GM12878 (cell line): ENCODE data around the gene KDM4F. TPM values are rescaled to one million over a fixed set of nuclear protein-coding genes. Genes with fewer than 3 reads are reported as not detected.

Source experiments
- ATAC-seq: fragments of 200-7000 bp; cut with Tn5 transposase; 3 replicates; pipeline ENCODE4 v1.9.1; 2020; ENCODE audit warnings: mild to moderate bottlenecking, moderate library complexity
- BruUV-seq: library from RNA; stranded (reverse); fragments of 400-500 nt; replicated peaks from 2 replicates; lab custom pipeline; 2021; lab: Mats Ljungman, UMichigan
- CTCF ChIA-PET: fragments of 300-600 bp; sonication (Branson Sonifier 250); formaldehyde crosslinking; extraction: SDS; loops from one replicate; lab custom pipeline; 2021; ENCODE audit warnings: inconsistent platforms; lab: Yijun Ruan, JAX
- POLR2A ChIA-PET: fragments of 350-600 bp; formaldehyde crosslinking; extraction: SDS; loops from one replicate; lab custom pipeline; 2021; ENCODE audit warnings: inconsistent platforms; lab: Charles Lee
- RAD21 ChIA-PET: fragments of 300-600 bp; sonication (Branson Sonifier 250); formaldehyde crosslinking; loops from one replicate; lab custom pipeline; 2023; ENCODE audit warnings: antibody characterized with exemption; ENCODE audit not compliant: unreplicated experiment; lab: Charles Lee
- SMC1A ChIA-PET: fragments of 300-600 bp; sonication (Branson Sonifier 250); formaldehyde crosslinking; loops from one replicate; lab custom pipeline; 2023; ENCODE audit not compliant: unreplicated experiment, uncharacterized antibody; lab: Charles Lee
- DNase-seq: peaks from one replicate; pipeline ENCODE4 v3.0.0-alpha.2; 2011; ENCODE audit warnings: low read depth, low spot score
- FAIRE-seq: peaks from 3 replicates; lab custom pipeline; 2011; peaks lifted over from hg19 to GRCh38; lab: Jason Lieb, UNC
- H2AFZ ChIP-seq: 2 replicates; pipeline ENCODE4 v1.6.0; 2011; ENCODE audit warnings: low read depth, low read length, control low read depth; ENCODE audit not compliant: control insufficient read depth
- H3K27ac ChIP-seq: 2 replicates; pipeline ENCODE4 v1.5.1; 2011; ENCODE audit warnings: control low read depth; ENCODE audit not compliant: control insufficient read depth, insufficient read depth
- H3K27me3 ChIP-seq, 2 experiments: replicated peaks in 1 of 2; 2 replicates each; pipeline versions ENCODE4 v1.6.0 to v1.6.1; 2011; ENCODE audit warnings: low read length in 1 of 2; ENCODE audit not compliant: control insufficient read depth in 2 of 2, insufficient read depth in 2 of 2
- H3K36me3 ChIP-seq, 2 experiments: 2 replicates each; pipeline ENCODE4 v1.5.1; 2011; ENCODE audit warnings: low read length in 1 of 2; ENCODE audit not compliant: control insufficient read depth in 2 of 2, insufficient read depth in 2 of 2
- H3K4me1 ChIP-seq: 2 replicates; pipeline ENCODE4 v1.6.1; 2011; ENCODE audit warnings: mild to moderate bottlenecking, low read length, moderate library complexity, mixed read lengths; ENCODE audit not compliant: control insufficient read depth, insufficient read depth
- H3K4me2 ChIP-seq: 2 replicates; pipeline ENCODE4 v1.6.0; 2011; ENCODE audit warnings: control low read depth; ENCODE audit not compliant: control insufficient read depth, insufficient read depth
- H3K4me3 ChIP-seq: fragments of 200-600 bp; sonication (generic); 2 replicates; pipeline ENCODE4 v1.5.1; 2016
- H3K79me2 ChIP-seq: 2 replicates; pipeline ENCODE4 v1.6.0; 2011; ENCODE audit warnings: low read length; ENCODE audit not compliant: control insufficient read depth, insufficient read depth
- H3K9ac ChIP-seq: 2 replicates; pipeline ENCODE4 v1.8.0; 2011; ENCODE audit warnings: low read length, control low read depth, mixed read lengths; ENCODE audit not compliant: control insufficient read depth, insufficient read depth
- H3K9me3 ChIP-seq: replicated peaks from 3 replicates; pipeline ENCODE4 v1.5.1; 2011; ENCODE audit warnings: mild to moderate bottlenecking, low read length; ENCODE audit not compliant: control insufficient read depth, insufficient read depth
- H4K20me1 ChIP-seq: 2 replicates; pipeline ENCODE4 v1.6.0; 2011; ENCODE audit not compliant: control insufficient read depth, insufficient read depth
- ETV6 ChIP-seq, 2 experiments: fragments of 450-650 bp in 1 of 2; IDR thresholded peaks in 1 of 2; conservative IDR thresholded peaks in 1 of 2; 2 replicates each; pipeline ENCODE4 v1.6.1; 2014; ENCODE audit warnings: antibody characterized with exemption in 1 of 2, borderline replicate concordance in 1 of 2, low read depth in 1 of 2, mild to moderate bottlenecking in 1 of 2, moderate library complexity in 1 of 2
- FOXM1 ChIP-seq: IDR thresholded peaks from 2 replicates; pipeline ENCODE4 v1.6.1; 2012; ENCODE audit warnings: low read depth, mild to moderate bottlenecking, inconsistent platforms, low read length, moderate library complexity
- IKZF2 ChIP-seq, 2 experiments: fragments of 450-650 bp; IDR thresholded peaks; 2 replicates each; pipeline ENCODE4 v1.6.1; 2017; ENCODE audit warnings: mild to moderate bottlenecking in 2 of 2, moderate library complexity in 2 of 2
- KAT2A ChIP-seq: conservative IDR thresholded peaks from 2 replicates; pipeline ENCODE4 v1.6.1; 2011; ENCODE audit warnings: low read depth, low read length; ENCODE audit not compliant: control insufficient read depth
- MTA2 ChIP-seq: fragments of 450-650 bp; IDR thresholded peaks from 2 replicates; pipeline ENCODE4 v1.6.1; 2016; ENCODE audit warnings: low read depth, mild to moderate bottlenecking, moderate library complexity
- MYB ChIP-seq: fragments of 150-350 bp; IDR thresholded peaks from 2 replicates; pipeline ENCODE4 v1.6.1; 2014; ENCODE audit warnings: mild to moderate bottlenecking, low read depth, low read length, borderline replicate concordance
- NFXL1 ChIP-seq: fragments of 450-650 bp; IDR thresholded peaks from 2 replicates; pipeline ENCODE4 v1.6.1; 2017; ENCODE audit warnings: antibody characterized with exemption, mild to moderate bottlenecking, borderline replicate concordance
- RBBP5 ChIP-seq: fragments of 200-600 bp; sonication (generic); conservative IDR thresholded peaks from 2 replicates; pipeline ENCODE4 v1.6.1; 2016
- SREBF2 ChIP-seq: IDR thresholded peaks from 2 replicates; pipeline ENCODE4 v1.6.1; 2012; ENCODE audit warnings: mild to moderate bottlenecking, low read length
- STAT3 ChIP-seq: IDR thresholded peaks from 2 replicates; pipeline ENCODE4 v1.6.1; 2011; ENCODE audit warnings: low read depth, low read length, improper control_type of control experiment
- TBL1XR1 ChIP-seq: IDR thresholded peaks from 2 replicates; pipeline ENCODE4 v1.6.1; 2012; ENCODE audit warnings: low read depth, low read length, improper control_type of control experiment
- ZSCAN29 ChIP-seq: fragments of 450-650 bp; IDR thresholded peaks from 2 replicates; pipeline ENCODE4 v1.6.1; 2017; ENCODE audit warnings: mild to moderate bottlenecking, moderate library complexity
- WGBS: methylation state at CpG from one replicate; pipeline ENCODE4 v1.1.6; 2016; ENCODE audit warnings: low lambda C conversion rate; ENCODE audit not compliant: insufficient replicate concordance, insufficient coverage; ENCODE audit errors: missing lambda C conversion rate; 5-methylcytosine and 5-hydroxymethylcytosine counted together
- in situ Hi-C: fragments of 300-500 bp; cut with MboI; formaldehyde crosslinking; loops from 9 replicates; pipeline ENCODE4 v1.14.3; 2018; ENCODE audit warnings: mixed read lengths
- intact Hi-C: fragments of 100-400 bp; cut with micrococcal nuclease; formaldehyde crosslinking; loops from one replicate; pipeline ENCODE4 v1.14.2; 2022; ENCODE audit not compliant: unreplicated experiment
- polyA plus RNA-seq, 11 experiments: library from polyadenylated mRNA; depleted of rRNA in 4 of 11; unstranded in 6 of 11; stranded (reverse) in 5 of 11; fragments of >200 nt; fragmentation: Nextera tagmentation in 4 of 11; fragmentation: Illumina TruSeq in 1 of 11; extraction: Ambion mirVana in 4 of 11; extraction: Trizol in 1 of 11; gene quantifications; 1 replicate in 1 of 11; 2 replicates in 10 of 11; pipeline versions ENCODE4 v1.2.1 to v1.2.3, GENCODE V29; 2011 to 2016; ENCODE audit warnings: inconsistent platforms in 2 of 11, missing spikeins in 2 of 11, low read depth in 1 of 11
- total RNA-seq, 4 experiments: library from RNA; depleted of rRNA in 3 of 4; stranded (reverse); fragments of >200 nt in 3 of 4; fragmentation: Illumina TruSeq in 1 of 4; extraction: Trizol in 1 of 4; gene quantifications; 2 replicates each; pipeline versions ENCODE4 v1.2.1 to v1.2.3, GENCODE V29; 2013 to 2021
- TF ChIP-seq, protein P1 (sequence below): fragments of 450-650 bp; IDR thresholded peaks from 2 replicates; pipeline ENCODE4 v1.6.1; 2016; ENCODE audit warnings: mild to moderate bottlenecking, moderate library complexity, borderline replicate concordance
- TF ChIP-seq, protein P2 (sequence below): fragments of 150-350 bp; IDR thresholded peaks from 2 replicates; pipeline ENCODE4 v1.6.1; 2014; ENCODE audit warnings: mild to moderate bottlenecking, low read depth, low read length
- TF ChIP-seq, protein P3 (sequence below): IDR thresholded peaks from 2 replicates; pipeline ENCODE4 v1.6.1; 2012; ENCODE audit warnings: low read depth, low read length, improper control_type of control experiment

KDM4F gene
- total and polyA plus RNA-seq, 10 of the 15 experiments (the other 5 are each of a cell fraction or from before 2014, with no cell fraction given) = not detected

DNA sequence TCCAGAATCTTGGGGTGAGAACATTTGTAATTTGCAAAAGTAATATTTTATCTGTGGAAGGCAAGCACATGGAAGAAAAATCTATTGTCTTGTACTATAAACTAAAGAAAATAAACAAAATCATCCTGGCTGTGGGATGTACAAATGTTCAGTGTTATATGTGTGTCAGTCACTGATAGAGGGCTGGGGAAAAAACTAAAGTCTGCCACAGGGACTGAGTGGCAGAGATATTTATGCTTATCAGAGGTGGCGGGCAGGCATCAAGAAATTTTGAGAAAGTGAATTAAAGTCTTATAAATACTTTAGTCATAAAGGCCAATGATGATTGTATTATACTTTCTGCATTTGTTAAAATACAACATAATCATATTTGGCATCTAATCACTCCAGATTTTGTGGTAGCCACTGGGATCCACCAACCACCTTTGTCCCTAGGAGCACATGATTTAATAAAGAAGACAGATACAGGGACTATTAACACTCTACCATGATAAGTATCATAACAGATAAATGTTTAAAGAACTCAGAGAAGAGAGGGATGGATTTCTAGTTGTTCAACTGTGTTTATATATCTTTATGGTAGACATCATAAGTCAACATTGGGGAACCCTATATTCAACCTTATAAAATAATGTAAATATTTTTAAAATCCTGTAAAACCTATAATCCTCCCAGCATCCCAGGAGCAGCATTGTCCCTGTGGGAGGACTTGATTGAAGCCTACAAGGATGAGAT is 37.8 kb downstream of the KDM4F start:
- no TSS peak for BruUV-seq
- no peak overlapping the region for H2AFZ ChIP-seq
- no peaks in the 10 kb centered on the region for H3K27me3 ChIP-seq
- intact Hi-C loops (no loop called here), in situ Hi-C loops (no loop called here)
- peaks cover 5% of the 10 kb centered on the region; the same call in 1 of the 2 replicates for H3K4me1 ChIP-seq
- WGBS = 100% methylated on average over 1 of the region's 1 CpG
- ChIA-PET RAD21 (interaction anchor here (3.7 to 12.5 kb wide), 2 partner anchors 15 to 18 kb away, joined by 22 to 244 read pairs; partner anchors contain the start of gene SRSF8), POLR2A (interaction anchor here (0.9 to 8.0 kb wide), 3 partner anchors 10 to 16 kb away, joined by 3 to 139 read pairs (median 7); partner anchors contain the start of gene SRSF8), CTCF (interaction anchor here (1.1 to 13.7 kb wide), 3 partner anchors 10 to 17 kb away, joined by 6 to 296 read pairs (median 64); partner anchors contain the start of gene SRSF8), SMC1A (interaction anchor here (2.2 to 17.5 kb wide), 3 partner anchors 8 to 18 kb away, joined by 6 to 315 read pairs (median 85); partner anchors contain the start of gene SRSF8)
- no peaks in the 10 kb centered on the region for H3K36me3 ChIP-seq
- peaks cover 5% of the 10 kb centered on the region for H3K79me2 ChIP-seq
- no peaks in the 10 kb centered on the region for H4K20me1 ChIP-seq
- no peak overlapping the region for H3K27ac ChIP-seq
- no peak overlapping the region for H3K4me2 ChIP-seq
- FAIRE-seq (no peak), DNase-seq (no peak), ATAC-seq (no peak)
- no peak overlapping the region for H3K9ac ChIP-seq
- no peak overlapping the region for H3K4me3 ChIP-seq
- H3K9me3 ChIP-seq = no peaks in the 10 kb centered on the region
- TF ChIP-seq KAT2A = no peak
- no peak for TF ChIP-seq MYB
- TF ChIP-seq ZSCAN29 = no peak
- no peak for TF ChIP-seq MTA2
- TF ChIP-seq TBL1XR1 = no peak
- no peak for TF ChIP-seq RBBP5
- TF ChIP-seq SREBF2 = no peak
- TF ChIP-seq, protein P1, sequence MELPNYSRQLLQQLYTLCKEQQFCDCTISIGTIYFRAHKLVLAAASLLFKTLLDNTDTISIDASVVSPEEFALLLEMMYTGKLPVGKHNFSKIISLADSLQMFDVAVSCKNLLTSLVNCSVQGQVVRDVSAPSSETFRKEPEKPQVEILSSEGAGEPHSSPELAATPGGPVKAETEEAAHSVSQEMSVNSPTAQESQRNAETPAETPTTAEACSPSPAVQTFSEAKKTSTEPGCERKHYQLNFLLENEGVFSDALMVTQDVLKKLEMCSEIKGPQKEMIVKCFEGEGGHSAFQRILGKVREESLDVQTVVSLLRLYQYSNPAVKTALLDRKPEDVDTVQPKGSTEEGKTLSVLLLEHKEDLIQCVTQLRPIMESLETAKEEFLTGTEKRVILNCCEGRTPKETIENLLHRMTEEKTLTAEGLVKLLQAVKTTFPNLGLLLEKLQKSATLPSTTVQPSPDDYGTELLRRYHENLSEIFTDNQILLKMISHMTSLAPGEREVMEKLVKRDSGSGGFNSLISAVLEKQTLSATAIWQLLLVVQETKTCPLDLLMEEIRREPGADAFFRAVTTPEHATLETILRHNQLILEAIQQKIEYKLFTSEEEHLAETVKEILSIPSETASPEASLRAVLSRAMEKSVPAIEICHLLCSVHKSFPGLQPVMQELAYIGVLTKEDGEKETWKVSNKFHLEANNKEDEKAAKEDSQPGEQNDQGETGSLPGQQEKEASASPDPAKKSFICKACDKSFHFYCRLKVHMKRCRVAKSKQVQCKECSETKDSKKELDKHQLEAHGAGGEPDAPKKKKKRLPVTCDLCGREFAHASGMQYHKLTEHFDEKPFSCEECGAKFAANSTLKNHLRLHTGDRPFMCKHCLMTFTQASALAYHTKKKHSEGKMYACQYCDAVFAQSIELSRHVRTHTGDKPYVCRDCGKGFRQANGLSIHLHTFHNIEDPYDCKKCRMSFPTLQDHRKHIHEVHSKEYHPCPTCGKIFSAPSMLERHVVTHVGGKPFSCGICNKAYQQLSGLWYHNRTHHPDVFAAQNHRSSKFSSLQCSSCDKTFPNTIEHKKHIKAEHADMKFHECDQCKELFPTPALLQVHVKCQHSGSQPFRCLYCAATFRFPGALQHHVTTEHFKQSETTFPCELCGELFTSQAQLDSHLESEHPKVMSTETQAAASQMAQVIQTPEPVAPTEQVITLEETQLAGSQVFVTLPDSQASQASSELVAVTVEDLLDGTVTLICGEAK = no peak
- TF ChIP-seq IKZF2 (IDR thresholded peaks at IDR 0.05) = no peak
- TF ChIP-seq STAT3 = no peak
- no peak for TF ChIP-seq ETV6 (conservative IDR thresholded peaks at IDR 0.05 in 1 of 2, IDR thresholded peaks at IDR 0.05 in 1 of 2; ENCODE audit: borderline replicate concordance in 1 of 2, low read depth in 1 of 2)
- TF ChIP-seq FOXM1 = no peak
- TF ChIP-seq, protein P2, sequence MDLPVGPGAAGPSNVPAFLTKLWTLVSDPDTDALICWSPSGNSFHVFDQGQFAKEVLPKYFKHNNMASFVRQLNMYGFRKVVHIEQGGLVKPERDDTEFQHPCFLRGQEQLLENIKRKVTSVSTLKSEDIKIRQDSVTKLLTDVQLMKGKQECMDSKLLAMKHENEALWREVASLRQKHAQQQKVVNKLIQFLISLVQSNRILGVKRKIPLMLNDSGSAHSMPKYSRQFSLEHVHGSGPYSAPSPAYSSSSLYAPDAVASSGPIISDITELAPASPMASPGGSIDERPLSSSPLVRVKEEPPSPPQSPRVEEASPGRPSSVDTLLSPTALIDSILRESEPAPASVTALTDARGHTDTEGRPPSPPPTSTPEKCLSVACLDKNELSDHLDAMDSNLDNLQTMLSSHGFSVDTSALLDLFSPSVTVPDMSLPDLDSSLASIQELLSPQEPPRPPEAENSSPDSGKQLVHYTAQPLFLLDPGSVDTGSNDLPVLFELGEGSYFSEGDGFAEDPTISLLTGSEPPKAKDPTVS = no peak
- TF ChIP-seq, protein P3, sequence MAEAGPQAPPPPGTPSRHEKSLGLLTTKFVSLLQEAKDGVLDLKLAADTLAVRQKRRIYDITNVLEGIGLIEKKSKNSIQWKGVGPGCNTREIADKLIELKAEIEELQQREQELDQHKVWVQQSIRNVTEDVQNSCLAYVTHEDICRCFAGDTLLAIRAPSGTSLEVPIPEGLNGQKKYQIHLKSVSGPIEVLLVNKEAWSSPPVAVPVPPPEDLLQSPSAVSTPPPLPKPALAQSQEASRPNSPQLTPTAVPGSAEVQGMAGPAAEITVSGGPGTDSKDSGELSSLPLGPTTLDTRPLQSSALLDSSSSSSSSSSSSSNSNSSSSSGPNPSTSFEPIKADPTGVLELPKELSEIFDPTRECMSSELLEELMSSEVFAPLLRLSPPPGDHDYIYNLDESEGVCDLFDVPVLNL = no peak
- TF ChIP-seq NFXL1 = no peak
